NCI-H2081 treated with DMSO at 0.1 percent for 48 hours (cell line): ENCODE measurements around the gene RGS3.

ENCODE experiments used
- DNase-seq: peaks from one replicate; lab custom pipeline; 2025; lab: John Stamatoyannopoulos, UW

The RGS3 gene

DNA sequence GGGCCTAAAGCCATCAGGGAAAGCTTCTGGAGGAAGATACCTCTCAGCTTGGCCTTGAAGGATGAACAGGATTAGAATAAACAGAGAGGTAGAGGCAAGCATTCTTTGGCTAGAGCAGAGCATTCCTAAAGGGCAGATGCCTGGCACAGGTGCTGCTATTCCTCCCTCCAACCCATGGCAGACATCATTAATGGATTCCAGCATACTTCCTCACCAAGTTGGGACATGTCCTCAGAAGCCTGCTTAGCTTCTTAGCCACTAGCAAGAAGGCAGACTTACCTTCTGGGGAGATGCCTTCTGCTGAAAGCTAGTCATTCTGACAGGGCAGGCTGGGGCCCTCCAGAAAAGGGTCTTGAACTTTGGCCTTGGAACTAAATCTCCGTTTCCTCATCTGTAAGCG lies 122.0 kb downstream of the RGS3 start:
- DNase-seq, result no peak

GRCh38 chr9:113587471-113588031 lies 124.0 kb downstream of the RGS3 start:
- DNase-seq, result no peak

- no peak for DNase-seq
Measured at GRCh38 chr9:113588242-113588810, 124.8 kb downstream of the RGS3 start.

GRCh38 chr9:113588936-113589335 lies 125.4 kb downstream of the RGS3 start:
- no peak for DNase-seq

- DNase-seq, result no peak
Measured at GRCh38 chr9:113589407-113589806, 125.9 kb downstream of the RGS3 start.

DNA sequence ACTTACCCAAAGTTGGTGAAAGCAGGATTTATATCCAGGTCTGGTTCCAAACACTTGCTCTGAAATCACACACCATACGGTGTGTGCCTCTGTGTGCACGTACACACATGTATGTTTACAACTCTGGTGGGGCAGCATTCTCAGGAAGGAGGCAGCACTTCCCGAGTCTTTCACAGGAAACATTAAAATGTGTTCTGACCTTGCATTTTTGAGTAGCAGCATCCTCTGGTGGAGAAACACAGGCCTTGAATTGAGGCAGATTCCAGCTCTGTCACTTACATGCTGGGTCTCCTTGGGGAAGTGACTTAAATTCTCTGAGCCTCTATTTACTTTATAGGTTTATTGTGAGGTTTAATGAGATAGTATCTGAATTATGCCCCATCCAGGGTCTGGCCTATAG lies 126.4 kb downstream of the RGS3 start:
- no peak for DNase-seq

DNA sequence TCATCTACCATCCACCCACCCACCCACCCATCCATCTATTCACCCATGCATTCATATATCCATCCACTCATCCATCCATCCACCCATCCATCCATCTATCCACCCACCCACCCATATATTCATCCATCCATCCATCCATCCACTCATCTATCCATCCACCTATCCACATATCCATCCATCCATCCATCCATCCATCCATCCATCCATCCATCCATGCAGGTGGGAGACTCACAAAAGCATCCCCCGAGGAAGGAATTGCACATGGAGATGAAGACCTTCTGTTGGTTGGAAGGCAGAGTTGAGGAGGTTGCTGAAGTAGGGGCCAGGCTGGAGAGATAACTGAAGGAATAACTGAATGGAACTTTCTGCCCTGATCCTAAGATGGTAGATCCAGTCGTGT lies 126.9 kb downstream of the RGS3 start:
- DNase-seq, result no peak

- DNase-seq, result no peak
Measured at GRCh38 chr9:113590991-113591898, 127.7 kb downstream of the RGS3 start.

- DNase-seq, result no peak
Measured at GRCh38 chr9:113591899-113592625, 128.5 kb downstream of the RGS3 start.

DNA sequence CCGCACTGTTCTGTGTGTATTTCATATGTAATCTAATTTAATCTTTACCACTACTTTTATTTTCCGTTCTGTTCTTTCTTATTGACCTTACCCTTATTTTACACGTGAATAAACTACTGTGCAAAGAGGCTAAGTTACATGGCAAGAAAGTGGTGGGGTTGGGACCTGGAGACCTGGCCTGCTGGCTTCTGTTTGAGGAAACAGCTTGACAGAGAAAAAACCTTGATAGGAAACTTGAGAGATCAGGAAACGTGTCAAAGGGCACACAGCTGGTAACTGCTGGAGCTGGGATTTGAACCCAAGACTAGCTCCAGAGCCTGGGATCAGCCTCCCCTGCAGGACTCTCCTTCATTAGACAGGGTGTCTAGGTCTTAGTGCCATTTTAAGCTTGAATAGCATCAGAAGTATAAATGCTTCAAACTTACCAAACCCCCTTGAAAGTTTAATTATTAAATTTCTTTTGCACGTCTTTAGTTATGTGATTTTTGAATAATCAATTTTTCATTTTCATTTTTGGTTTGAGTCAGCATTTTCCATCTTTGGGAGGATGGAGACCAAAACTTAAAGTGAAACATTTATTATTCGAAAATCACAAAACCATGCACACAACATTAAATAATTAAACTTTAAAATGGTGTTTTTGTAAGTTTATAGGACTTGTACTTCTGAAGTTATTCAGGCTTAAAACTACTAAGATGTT lies 129.5 kb downstream of the RGS3 start:
- no peak for DNase-seq

DNA sequence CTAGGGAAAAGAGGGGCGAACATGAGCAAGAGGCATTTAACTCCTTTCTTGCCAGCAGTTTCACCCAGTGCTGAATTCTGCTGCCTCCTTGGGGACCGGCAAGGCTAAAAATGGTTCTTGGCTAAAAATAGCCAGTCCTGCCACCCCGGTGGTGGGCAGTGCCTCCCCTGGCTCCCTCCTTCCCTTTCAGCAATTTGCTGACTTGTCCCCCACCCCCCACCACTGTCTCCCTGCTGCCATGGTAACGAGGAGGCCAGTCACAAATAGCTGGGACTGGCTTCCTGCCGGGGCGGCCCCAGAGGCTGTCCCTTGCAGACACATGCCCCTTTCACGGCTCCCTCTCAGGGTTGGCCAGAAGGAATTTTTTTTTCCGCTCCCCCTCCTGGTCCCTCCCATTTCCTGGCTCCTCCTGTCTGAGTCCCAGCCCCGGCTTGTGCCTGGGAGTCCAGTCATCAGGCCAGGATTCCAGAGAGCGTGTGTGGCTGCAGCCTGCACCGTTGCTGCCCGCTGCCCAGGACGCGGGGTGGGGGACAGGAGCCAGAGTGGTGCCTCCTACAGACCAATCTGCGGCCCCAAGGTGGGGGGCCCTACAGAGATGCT lies 130.3 kb downstream of the RGS3 start:
- DNase-seq, result no peak

- no peak for DNase-seq
Measured at GRCh38 chr9:113594484-113595299, 131.2 kb downstream of the RGS3 start.

DNA sequence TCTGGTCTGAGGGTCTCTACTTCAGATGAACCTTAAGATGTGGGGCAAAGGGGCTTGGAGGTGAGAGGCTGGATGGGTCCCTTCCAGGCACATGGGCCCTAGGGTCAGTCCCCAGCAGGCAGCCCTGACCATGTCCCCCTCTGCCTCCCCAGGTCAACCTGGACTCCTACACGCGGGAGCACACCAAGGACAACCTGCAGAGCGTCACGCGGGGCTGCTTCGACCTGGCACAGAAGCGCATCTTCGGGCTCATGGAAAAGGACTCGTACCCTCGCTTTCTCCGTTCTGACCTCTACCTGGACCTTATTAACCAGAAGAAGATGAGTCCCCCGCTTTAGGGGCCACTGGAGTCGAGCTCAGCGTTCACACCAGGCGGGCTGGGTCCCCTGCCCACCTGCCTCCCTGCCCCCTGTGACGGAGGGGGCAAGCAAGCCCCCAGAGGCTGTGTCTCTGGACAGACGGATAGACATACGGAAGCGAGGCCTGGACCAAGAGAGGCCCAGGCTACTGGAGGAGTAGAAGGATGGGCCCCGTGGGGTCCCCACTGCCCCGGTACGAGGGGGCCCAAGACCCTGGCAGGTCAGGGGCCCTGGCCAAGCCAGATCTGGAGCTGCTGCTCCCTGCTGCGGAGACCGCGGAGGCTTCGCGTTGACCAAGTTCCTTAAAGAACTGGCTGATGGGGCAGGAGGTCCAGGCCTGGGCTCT lies 133.2 kb downstream of the RGS3 start:
- no peak for DNase-seq

- no peak for DNase-seq
Measured at GRCh38 chr9:113597390-113598241, 134.1 kb downstream of the RGS3 start.

DNA sequence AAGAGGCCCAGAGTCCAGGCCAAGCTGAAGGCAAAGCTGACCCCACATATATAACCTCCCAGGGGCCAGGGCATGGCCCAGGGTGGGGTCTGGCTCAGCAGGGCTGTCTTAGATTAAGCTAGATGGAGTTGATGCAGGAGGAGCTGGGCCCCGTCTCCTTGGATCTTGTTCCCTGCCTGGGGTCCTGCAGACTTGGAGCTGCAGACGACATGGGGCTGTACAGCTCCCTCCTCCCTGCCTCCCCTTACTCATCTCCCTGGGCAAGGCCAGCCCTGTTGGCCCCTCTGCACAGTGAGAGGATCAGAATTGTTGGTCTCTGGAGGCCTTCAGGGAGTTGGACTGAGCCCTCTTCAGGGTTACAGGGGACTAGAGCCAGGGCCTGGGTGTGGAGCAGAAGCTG lies 134.9 kb downstream of the RGS3 start:
- DNase-seq, result no peak

- no peak for DNase-seq
Measured at GRCh38 chr9:113598883-113599282, 135.4 kb downstream of the RGS3 start.

DNA sequence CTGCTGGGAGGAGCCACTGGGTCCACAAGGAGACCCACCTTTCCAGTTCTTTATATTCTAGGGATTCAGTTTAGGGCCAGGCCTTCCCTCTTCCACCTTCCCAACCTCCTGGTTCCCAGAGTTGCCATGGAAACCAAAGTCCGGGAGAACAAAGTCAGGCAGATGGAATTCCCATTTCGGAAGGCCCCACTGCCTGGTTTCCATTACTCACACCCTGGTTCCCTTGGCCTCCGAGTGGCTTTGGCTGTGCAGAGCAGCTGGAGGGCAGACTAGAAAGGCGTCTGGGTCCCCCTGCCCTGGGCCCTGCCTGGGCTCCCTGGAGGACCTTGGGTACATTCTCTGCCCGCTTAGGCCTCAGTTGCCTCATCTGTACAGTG lies 136.1 kb downstream of the RGS3 start:
- no peak for DNase-seq

DNA sequence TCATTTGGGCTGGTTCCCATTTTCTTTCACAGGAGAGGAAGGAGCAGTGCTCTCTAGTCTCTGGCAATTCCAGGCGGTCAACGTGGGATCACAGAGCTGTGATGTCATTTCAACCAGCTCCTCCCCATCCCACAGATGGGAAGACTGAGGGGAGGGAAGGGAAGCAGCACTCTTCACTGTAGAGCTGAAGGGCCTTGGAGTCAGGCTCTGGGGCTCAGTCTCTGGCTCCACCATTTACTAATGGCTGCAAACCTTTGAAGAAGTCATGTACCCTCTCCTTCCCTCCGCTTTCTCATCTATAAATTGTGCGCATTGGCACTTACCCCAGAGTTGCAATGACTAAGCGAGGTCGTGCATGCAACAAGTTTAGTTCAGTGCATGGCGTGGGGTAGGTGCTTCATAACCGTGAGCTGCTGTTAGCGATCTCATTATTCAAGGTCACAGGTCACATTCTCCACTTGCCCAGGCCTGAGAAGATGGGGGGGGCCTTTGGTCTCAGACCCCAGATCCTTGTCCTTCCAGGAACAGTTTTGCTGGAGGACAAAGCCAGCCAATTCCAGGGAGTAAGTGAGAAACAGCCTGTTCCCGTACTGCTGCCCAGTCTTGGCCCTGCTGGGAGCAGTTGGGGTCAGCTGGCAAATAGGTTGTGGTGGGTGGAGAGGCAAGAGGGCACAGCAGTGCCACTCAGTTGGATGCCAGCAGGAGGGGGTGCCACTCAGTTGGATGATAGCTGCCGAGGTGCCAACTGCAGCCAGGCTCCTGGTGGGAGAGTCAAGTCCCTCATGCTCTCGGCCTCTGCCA lies 136.7 kb downstream of the RGS3 start:
- no peak for DNase-seq
